Omental fat pad (tissue), 4 donors: ENCODE data around the gene RIN3. TPM values are rescaled to one million over a fixed set of nuclear protein-coding genes. Genes with fewer than 3 reads are reported as not detected.
A peak's percentile ranks its signal among the peaks of the same experiment; 100 is the strongest.

ENCODE experiments used
- ATAC-seq: fragments of 150-250 bp; one replicate; pipeline ENCODE4 v1.9.1; 2016; ENCODE audit warnings: mild to moderate bottlenecking, moderate library complexity; ENCODE audit not compliant: low FRiP score
- DNase-seq: peaks from one replicate; pipeline ENCODE4 v3.0.0-alpha.2; 2019; ENCODE audit warnings: low spot score
- CTCF ChIP-seq, 3 donors: fragments of 450-650 bp; IDR thresholded peaks; one replicate each; pipeline ENCODE4 v1.5.1; 2016 to 2017; ENCODE audit warnings: antibody characterized with exemption in 3 of 3, mild to moderate bottlenecking in 3 of 3, moderate library complexity in 2 of 3
- total RNA-seq, 4 donors: library from RNA; depleted of rRNA; stranded (reverse); fragments of >200 nt; gene quantifications; one replicate each; pipeline ENCODE4 v1.1.0, GENCODE V29; 2016

The RIN3 gene
- total RNA-seq, 4 donors from 2014 or later = 11.6 to 36.3 (median 20.2) TPM

GRCh38 chr14:92493024-92493423 is 20.6 kb upstream of the RIN3 start:
- no peak for DNase-seq
- ATAC-seq = no peak
- no peak for TF ChIP-seq CTCF (IDR thresholded peaks at IDR 0.05)

- DNase-seq (no peak), ATAC-seq (no peak)
- TF ChIP-seq CTCF (IDR thresholded peaks at IDR 0.05) = no peak
Measured at GRCh38 chr14:92493492-92493891, 20.1 kb upstream of the RIN3 start.

- DNase-seq (no peak), ATAC-seq (no peak)
- no peak for TF ChIP-seq CTCF (IDR thresholded peaks at IDR 0.05)
Measured at GRCh38 chr14:92494512-92494911, 19.1 kb upstream of the RIN3 start.

GRCh38 chr14:92495027-92495426 is 18.6 kb upstream of the RIN3 start:
- no peak for DNase-seq
- no peak for ATAC-seq
- no peak for TF ChIP-seq CTCF (IDR thresholded peaks at IDR 0.05)

- DNase-seq (no peak), ATAC-seq (no peak)
- no peak for TF ChIP-seq CTCF (IDR thresholded peaks at IDR 0.05)
Measured at GRCh38 chr14:92496191-92496857, 17.3 kb upstream of the RIN3 start.

GRCh38 chr14:92497391-92497790 is 16.2 kb upstream of the RIN3 start:
- DNase-seq (no peak), ATAC-seq (no peak)
- no peak for TF ChIP-seq CTCF (IDR thresholded peaks at IDR 0.05)

GRCh38 chr14:92499234-92499633 is 14.3 kb upstream of the RIN3 start:
- no peak for ATAC-seq
- TF ChIP-seq CTCF (IDR thresholded peaks at IDR 0.05) = no peak

More at GRCh38 chr14:92499234-92499633, 14.3 kb upstream of the RIN3 start:
- peak; percentile 7 for DNase-seq
